Nephron progenitor cell (in vitro differentiated cells): ENCODE measurements around the gene PTPN3.

Source experiments
- DNase-seq: peaks from one replicate; pipeline ENCODE4 v3.0.0; 2021
- H3K27ac Mint-ChIP-seq: 2 replicates; pipeline ENCODE4 v1.8.0; 2021; ENCODE audit warnings: mild to moderate bottlenecking, moderate library complexity, mixed read lengths
- H3K27me3 Mint-ChIP-seq: 2 replicates; pipeline ENCODE4 v1.8.0; 2021; ENCODE audit warnings: mild to moderate bottlenecking, low read depth, mixed read lengths; ENCODE audit not compliant: poor library complexity
- H3K36me3 Mint-ChIP-seq: 2 replicates; pipeline ENCODE4 v1.8.0; 2021; ENCODE audit warnings: low read depth, mixed read lengths
- H3K4me1 Mint-ChIP-seq: 2 replicates; pipeline ENCODE4 v1.8.0; 2021; ENCODE audit warnings: mixed read lengths
- H3K4me3 Mint-ChIP-seq: 2 replicates; pipeline ENCODE4 v1.8.0; 2021; ENCODE audit warnings: mild to moderate bottlenecking, moderate library complexity, mixed read lengths
- H3K9me3 Mint-ChIP-seq: 2 replicates; pipeline ENCODE4 v1.8.0; 2021; ENCODE audit warnings: mild to moderate bottlenecking, moderate library complexity, mixed read lengths
- TF ChIP-seq, protein P1 (sequence below): fragments of 200-600 bp; sonication (generic); IDR thresholded peaks from 2 replicates; pipeline ENCODE4 v1.5.0; 2021; ENCODE audit warnings: antibody characterized with exemption

PTPN3 gene

DNA sequence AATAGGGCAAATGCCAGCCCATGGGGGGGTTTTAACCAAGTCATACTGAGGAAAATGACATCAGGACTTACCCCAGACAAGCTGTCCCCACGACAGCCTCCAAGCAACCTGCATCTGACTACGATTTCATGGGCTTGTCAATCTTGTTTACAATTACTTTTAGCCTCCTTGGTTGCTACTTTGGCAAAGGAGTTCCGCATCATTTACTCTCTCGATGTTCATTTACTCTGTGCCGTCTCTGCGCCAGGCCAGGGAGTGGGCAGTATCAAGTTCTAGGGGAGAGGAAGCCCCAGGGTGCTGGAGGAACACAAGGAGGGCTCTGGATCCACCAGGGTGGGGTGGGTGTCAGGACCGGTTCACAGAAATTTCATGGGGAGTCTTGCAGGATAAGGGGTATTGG, 23.9 kb downstream of the PTPN3 start:
- H3K27me3 Mint-ChIP-seq: peaks cover 9% of the 10 kb centered on the region
- no peaks in the 10 kb centered on the region for H3K36me3 Mint-ChIP-seq
- H3K27ac Mint-ChIP-seq: no peak overlapping the region
- peaks cover 78% of the 10 kb centered on the region for H3K4me1 Mint-ChIP-seq
- DNase-seq: no peak
- H3K9me3 Mint-ChIP-seq: no peaks in the 10 kb centered on the region
- no peak overlapping the region for H3K4me3 Mint-ChIP-seq
- TF ChIP-seq, protein P1, sequence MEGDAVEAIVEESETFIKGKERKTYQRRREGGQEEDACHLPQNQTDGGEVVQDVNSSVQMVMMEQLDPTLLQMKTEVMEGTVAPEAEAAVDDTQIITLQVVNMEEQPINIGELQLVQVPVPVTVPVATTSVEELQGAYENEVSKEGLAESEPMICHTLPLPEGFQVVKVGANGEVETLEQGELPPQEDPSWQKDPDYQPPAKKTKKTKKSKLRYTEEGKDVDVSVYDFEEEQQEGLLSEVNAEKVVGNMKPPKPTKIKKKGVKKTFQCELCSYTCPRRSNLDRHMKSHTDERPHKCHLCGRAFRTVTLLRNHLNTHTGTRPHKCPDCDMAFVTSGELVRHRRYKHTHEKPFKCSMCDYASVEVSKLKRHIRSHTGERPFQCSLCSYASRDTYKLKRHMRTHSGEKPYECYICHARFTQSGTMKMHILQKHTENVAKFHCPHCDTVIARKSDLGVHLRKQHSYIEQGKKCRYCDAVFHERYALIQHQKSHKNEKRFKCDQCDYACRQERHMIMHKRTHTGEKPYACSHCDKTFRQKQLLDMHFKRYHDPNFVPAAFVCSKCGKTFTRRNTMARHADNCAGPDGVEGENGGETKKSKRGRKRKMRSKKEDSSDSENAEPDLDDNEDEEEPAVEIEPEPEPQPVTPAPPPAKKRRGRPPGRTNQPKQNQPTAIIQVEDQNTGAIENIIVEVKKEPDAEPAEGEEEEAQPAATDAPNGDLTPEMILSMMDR: no peak

DNA sequence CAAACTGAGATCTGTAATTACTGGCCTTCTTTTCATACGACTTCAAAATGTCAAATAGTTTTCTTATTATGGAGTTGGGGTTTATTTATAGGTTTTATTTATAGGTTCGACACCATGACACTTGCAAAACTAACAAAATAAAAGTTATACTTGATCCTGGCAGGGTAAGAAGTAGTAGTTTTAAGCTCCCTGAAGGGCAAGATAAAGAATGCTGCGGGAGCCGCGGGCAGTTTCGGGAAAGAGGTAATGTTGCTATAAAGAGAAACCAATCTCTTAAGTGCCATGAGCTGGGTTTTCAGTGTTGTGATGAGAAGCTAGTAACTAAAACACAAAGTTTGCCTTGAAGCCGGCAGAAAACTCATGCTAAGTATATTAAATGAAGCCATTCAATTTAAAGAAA, 24.8 kb downstream of the PTPN3 start:
- peaks cover 11% of the 10 kb centered on the region for H3K27me3 Mint-ChIP-seq
- peaks cover 72% of the 10 kb centered on the region for H3K4me1 Mint-ChIP-seq
- H3K9me3 Mint-ChIP-seq: no peaks in the 10 kb centered on the region
- H3K27ac Mint-ChIP-seq: no peak overlapping the region
- no peak for DNase-seq
- TF ChIP-seq, protein P1: no peak
- H3K4me3 Mint-ChIP-seq: no peak overlapping the region
- H3K36me3 Mint-ChIP-seq: no peaks in the 10 kb centered on the region

- Mint-ChIP-seq H3K4me1 (peaks cover 56% of the 10 kb centered on the region), H3K36me3 (no peaks in the 10 kb centered on the region), H3K9me3 (no peaks in the 10 kb centered on the region), H3K4me3 (no peak overlapping the region), H3K27ac (no peak overlapping the region), H3K27me3 (peaks cover 14% of the 10 kb centered on the region)
- DNase-seq: no peak
- TF ChIP-seq, protein P1: no peak
Measured at GRCh38 chr9:109471475-109472393, 26.4 kb downstream of the PTPN3 start.

GRCh38 chr9:109469646-109470358, 28.3 kb downstream of the PTPN3 start:
- TF ChIP-seq, protein P1: peak; percentile 94

GRCh38 chr9:109468927-109469326, 29.2 kb downstream of the PTPN3 start:
- DNase-seq: no peak
- TF ChIP-seq, protein P1: no peak
- Mint-ChIP-seq H3K27ac (no peak overlapping the region), H3K9me3 (no peaks in the 10 kb centered on the region), H3K4me1 (peaks cover 29% of the 10 kb centered on the region), H3K4me3 (no peak overlapping the region), H3K36me3 (no peaks in the 10 kb centered on the region), H3K27me3 (peaks cover 16% of the 10 kb centered on the region)

More at GRCh38 chr9:109469646-109470358, 28.3 kb downstream of the PTPN3 start:
- H3K4me1 Mint-ChIP-seq: peaks cover 38% of the 10 kb centered on the region
- H3K36me3 Mint-ChIP-seq: no peaks in the 10 kb centered on the region
- no peaks in the 10 kb centered on the region for H3K9me3 Mint-ChIP-seq
- no peak overlapping the region for H3K27ac Mint-ChIP-seq
- peak; percentile 71 for DNase-seq
- H3K27me3 Mint-ChIP-seq: peaks cover 16% of the 10 kb centered on the region
- H3K4me3 Mint-ChIP-seq: no peak overlapping the region
